Endothelial cell (in vitro differentiated cells): ENCODE measurements around the gene ANTXR1. TPM values are rescaled to one million over a fixed set of nuclear protein-coding genes. Genes with fewer than 3 reads are reported as not detected.

Experiments
- DNase-seq: peaks from one replicate; pipeline ENCODE4 v3.0.0; 2021; ENCODE audit warnings: low spot score
- H3K27ac Mint-ChIP-seq: one replicate; pipeline ENCODE4 v1.8.0; 2021; ENCODE audit warnings: mixed read lengths, inconsistent platforms; ENCODE audit not compliant: unreplicated experiment
- H3K27me3 Mint-ChIP-seq: one replicate; pipeline ENCODE4 v1.8.0; 2021; ENCODE audit warnings: mild to moderate bottlenecking, moderate library complexity, mixed read lengths, inconsistent platforms; ENCODE audit not compliant: unreplicated experiment
- H3K36me3 Mint-ChIP-seq: one replicate; pipeline ENCODE4 v1.8.0; 2021; ENCODE audit warnings: mild to moderate bottlenecking, low read depth, mixed read lengths, inconsistent platforms; ENCODE audit not compliant: unreplicated experiment
- H3K4me1 Mint-ChIP-seq: one replicate; pipeline ENCODE4 v1.8.0; 2021; ENCODE audit warnings: mild to moderate bottlenecking, mixed read lengths, inconsistent platforms; ENCODE audit not compliant: unreplicated experiment
- H3K4me3 Mint-ChIP-seq: one replicate; pipeline ENCODE4 v1.8.0; 2021; ENCODE audit warnings: mild to moderate bottlenecking, mixed read lengths, inconsistent platforms; ENCODE audit not compliant: unreplicated experiment
- H3K9me3 Mint-ChIP-seq: one replicate; pipeline ENCODE4 v1.8.0; 2021; ENCODE audit warnings: mixed read lengths, inconsistent platforms; ENCODE audit not compliant: unreplicated experiment
- total RNA-seq: library from RNA; stranded (reverse); fragmentation: NEBNext Ultra II Directional; extraction: Animal tissue kit (Norgen Biotek cat#: 25700); gene quantifications from one replicate; pipeline ENCODE4 v1.2.1, GENCODE V29; 2021; ENCODE audit not compliant: unreplicated experiment
- TF ChIP-seq, protein P1 (sequence below): fragments of 200-600 bp; sonication (generic); IDR thresholded peaks from one replicate; pipeline ENCODE4 v1.5.0; 2021; ENCODE audit warnings: antibody characterized with exemption; ENCODE audit not compliant: unreplicated experiment

The ANTXR1 gene
- total RNA-seq, 1 donor from 2014 or later: 7.5 TPM

DNA sequence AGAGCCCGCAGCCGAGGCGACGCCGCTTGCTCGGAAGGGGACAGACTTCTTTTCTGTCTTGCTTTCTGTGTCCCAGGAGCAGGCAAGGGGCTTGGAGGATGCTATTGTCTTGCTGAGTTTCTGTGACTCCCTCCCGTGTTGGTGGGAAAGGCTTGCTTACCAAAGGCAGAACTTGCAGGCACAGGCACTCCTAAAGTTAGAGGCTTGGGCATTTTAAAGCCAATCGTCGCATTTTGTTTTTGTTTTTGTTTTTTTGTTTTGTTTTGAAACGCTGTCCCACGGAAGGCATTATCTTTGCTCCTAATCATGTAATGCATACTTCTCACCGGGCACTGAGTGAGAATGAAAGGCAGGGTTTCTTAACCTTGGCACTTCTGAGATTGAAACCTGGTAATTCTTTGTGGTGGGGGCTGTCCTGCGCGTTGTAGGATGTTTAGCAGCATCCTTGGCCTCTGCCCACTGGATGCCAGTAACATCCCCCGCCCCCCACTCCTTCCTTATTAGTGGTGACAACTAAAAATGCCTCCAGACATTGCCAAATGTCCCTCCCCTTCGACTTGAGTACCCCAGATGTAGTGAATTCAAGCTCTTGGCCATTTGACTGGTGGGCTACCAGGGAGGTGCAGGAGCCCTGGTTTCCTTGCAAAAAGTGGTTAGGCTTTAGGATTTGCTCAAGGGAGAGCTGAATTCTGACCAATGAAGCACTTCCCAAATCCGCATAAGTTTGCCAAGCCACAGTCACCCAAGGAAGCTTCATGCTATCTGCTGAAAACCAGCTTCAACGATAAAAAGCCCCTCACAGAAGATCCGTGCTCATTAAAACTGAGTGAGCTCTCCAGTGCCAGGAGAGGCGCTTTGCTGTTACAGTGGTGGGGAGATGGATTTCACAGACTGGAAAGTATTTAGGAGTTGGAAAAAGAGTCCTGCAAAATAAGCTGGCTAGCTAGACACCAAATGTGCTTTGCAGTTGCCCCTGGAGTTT, 1.2 kb downstream of the ANTXR1 start:
- H3K36me3 Mint-ChIP-seq: peaks cover 4% of the 10 kb centered on the region
- peak overlapping the region; percentile 86 for H3K4me3 Mint-ChIP-seq
- no peaks in the 10 kb centered on the region for H3K9me3 Mint-ChIP-seq
- TF ChIP-seq, protein P1, sequence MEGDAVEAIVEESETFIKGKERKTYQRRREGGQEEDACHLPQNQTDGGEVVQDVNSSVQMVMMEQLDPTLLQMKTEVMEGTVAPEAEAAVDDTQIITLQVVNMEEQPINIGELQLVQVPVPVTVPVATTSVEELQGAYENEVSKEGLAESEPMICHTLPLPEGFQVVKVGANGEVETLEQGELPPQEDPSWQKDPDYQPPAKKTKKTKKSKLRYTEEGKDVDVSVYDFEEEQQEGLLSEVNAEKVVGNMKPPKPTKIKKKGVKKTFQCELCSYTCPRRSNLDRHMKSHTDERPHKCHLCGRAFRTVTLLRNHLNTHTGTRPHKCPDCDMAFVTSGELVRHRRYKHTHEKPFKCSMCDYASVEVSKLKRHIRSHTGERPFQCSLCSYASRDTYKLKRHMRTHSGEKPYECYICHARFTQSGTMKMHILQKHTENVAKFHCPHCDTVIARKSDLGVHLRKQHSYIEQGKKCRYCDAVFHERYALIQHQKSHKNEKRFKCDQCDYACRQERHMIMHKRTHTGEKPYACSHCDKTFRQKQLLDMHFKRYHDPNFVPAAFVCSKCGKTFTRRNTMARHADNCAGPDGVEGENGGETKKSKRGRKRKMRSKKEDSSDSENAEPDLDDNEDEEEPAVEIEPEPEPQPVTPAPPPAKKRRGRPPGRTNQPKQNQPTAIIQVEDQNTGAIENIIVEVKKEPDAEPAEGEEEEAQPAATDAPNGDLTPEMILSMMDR: no peak
- H3K4me1 Mint-ChIP-seq: peaks cover 26% of the 10 kb centered on the region
- H3K27me3 Mint-ChIP-seq: peaks cover 6% of the 10 kb centered on the region
- DNase-seq: peak; percentile 6
- no peak overlapping the region for H3K27ac Mint-ChIP-seq

DNA sequence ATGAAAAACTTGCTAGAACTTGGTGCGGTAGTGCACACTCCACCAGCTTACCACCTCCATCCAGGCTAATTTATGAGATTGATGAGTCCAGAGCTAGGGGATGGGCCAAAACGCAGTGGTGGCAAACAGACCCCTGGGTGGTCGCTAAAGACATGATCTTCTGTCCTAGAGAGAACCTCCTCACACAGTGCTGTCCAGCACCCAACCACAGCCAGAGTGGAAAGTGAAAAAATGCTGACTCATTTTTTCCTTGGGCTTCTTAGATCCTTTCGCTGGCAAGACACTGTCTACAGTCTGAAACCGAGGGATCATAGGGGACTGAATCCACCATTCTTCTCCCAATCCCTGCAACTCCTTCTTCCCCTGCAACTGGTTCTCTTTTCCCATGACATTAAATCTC, 4.1 kb downstream of the ANTXR1 start:
- no peak overlapping the region for H3K27ac Mint-ChIP-seq
- peaks cover 4% of the 10 kb centered on the region for H3K27me3 Mint-ChIP-seq
- DNase-seq: no peak
- H3K36me3 Mint-ChIP-seq: peaks cover 4% of the 10 kb centered on the region
- H3K4me3 Mint-ChIP-seq: no peak overlapping the region
- no peaks in the 10 kb centered on the region for H3K9me3 Mint-ChIP-seq
- peaks cover 25% of the 10 kb centered on the region for H3K4me1 Mint-ChIP-seq
- TF ChIP-seq, protein P1: no peak

DNA sequence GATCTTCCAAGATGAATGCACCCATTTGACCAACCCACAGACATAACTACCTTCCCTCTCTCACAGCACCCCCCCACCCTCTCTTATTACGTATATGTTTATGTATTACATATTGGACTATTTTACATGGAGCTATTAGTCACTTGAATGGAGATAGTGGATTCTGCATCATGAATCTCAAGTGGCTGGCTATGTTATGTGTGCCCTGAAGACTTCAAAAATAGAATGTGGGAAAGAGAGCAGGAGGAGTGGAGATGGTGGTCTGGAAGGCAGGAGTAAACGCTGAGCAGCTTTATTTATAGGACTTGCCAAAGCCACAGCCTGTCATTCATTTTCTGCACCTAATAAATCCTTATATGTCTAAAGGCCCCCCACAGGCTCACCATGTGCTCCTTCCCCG, 4.9 kb downstream of the ANTXR1 start:
- Mint-ChIP-seq H3K4me1 (peaks cover 20% of the 10 kb centered on the region), H3K27me3 (peaks cover 4% of the 10 kb centered on the region), H3K36me3 (no peaks in the 10 kb centered on the region), H3K27ac (no peak overlapping the region), H3K9me3 (no peaks in the 10 kb centered on the region), H3K4me3 (no peak overlapping the region)
- TF ChIP-seq, protein P1: no peak
- no peak for DNase-seq

DNA sequence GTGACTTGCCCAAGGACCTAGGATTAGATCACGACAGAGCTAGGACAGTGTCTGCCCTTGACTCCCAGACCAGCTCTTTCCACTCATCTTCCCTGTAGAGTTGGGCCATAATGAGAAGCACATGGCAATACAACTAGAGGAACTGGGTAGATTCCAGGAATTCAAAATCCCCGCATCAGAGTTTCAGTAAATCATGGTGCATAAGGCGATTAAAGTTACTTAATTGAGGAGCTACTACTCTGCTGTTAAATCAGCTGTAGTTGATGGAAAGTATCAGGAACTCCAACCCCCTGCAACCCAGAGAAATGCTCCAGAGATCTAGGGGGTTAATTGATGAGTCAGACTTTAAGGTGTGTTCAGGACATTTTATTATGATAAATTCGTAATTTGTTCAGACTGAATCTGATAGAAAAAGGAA, 5.7 kb downstream of the ANTXR1 start:
- no peak overlapping the region for H3K27ac Mint-ChIP-seq
- H3K36me3 Mint-ChIP-seq: no peaks in the 10 kb centered on the region
- peaks cover 19% of the 10 kb centered on the region for H3K4me1 Mint-ChIP-seq
- no peaks in the 10 kb centered on the region for H3K9me3 Mint-ChIP-seq
- peaks cover 3% of the 10 kb centered on the region for H3K27me3 Mint-ChIP-seq
- no peak overlapping the region for H3K4me3 Mint-ChIP-seq
- TF ChIP-seq, protein P1: no peak
- no peak for DNase-seq
